HEK293T (cell line): ENCODE results near the gene FOXA1.

Source experiments
- ARNT ChIP-seq: fragments of 450-650 bp; IDR thresholded peaks from 2 replicates; pipeline ENCODE4 v1.6.1; 2017; ENCODE audit warnings: mild to moderate bottlenecking
- BHLHE40 ChIP-seq: fragments of 450-650 bp; IDR thresholded peaks from 2 replicates; pipeline ENCODE4 v1.6.1; 2016; ENCODE audit warnings: mild to moderate bottlenecking, moderate library complexity, borderline replicate concordance
- CTBP1 ChIP-seq: fragments of 450-650 bp; IDR thresholded peaks from 2 replicates; pipeline ENCODE4 v1.6.1; 2016; ENCODE audit warnings: borderline replicate concordance
- ELF4 ChIP-seq: fragments of 450-650 bp; IDR thresholded peaks from 2 replicates; pipeline ENCODE4 v1.6.1; 2017; ENCODE audit warnings: antibody characterized with exemption
- FOXA1 ChIP-seq: fragments of 450-650 bp; IDR thresholded peaks from 2 replicates; pipeline ENCODE4 v1.6.1; 2016; ENCODE audit warnings: mild to moderate bottlenecking
- FOXK2 ChIP-seq: fragments of 450-650 bp; IDR thresholded peaks from 2 replicates; pipeline ENCODE4 v1.6.1; 2016; ENCODE audit warnings: mild to moderate bottlenecking
- FOXM1 ChIP-seq: fragments of 450-650 bp; IDR thresholded peaks from 2 replicates; pipeline ENCODE4 v1.6.1; 2017; ENCODE audit warnings: mild to moderate bottlenecking, borderline replicate concordance
- HDGF ChIP-seq: fragments of 450-650 bp; IDR thresholded peaks from 2 replicates; pipeline ENCODE4 v1.6.1; 2017; ENCODE audit warnings: antibody characterized with exemption, borderline replicate concordance
- L3MBTL2 ChIP-seq: fragments of 450-650 bp; conservative IDR thresholded peaks from 2 replicates; pipeline ENCODE4 v1.6.1; 2016; ENCODE audit warnings: mild to moderate bottlenecking
- NFRKB ChIP-seq: fragments of 450-650 bp; IDR thresholded peaks from 2 replicates; pipeline ENCODE4 v1.6.1; 2016; ENCODE audit warnings: mild to moderate bottlenecking, moderate library complexity
- SP1 ChIP-seq: fragments of 450-650 bp; IDR thresholded peaks from 2 replicates; pipeline ENCODE4 v1.6.1; 2017
- SUZ12 ChIP-seq: fragments of 450-650 bp; IDR thresholded peaks from 2 replicates; pipeline ENCODE4 v1.6.1; 2016; ENCODE audit warnings: mild to moderate bottlenecking
- TARDBP ChIP-seq: fragments of 450-650 bp; IDR thresholded peaks from 2 replicates; pipeline ENCODE4 v1.6.1; 2016
- ZNF384 ChIP-seq: fragments of 450-650 bp; IDR thresholded peaks from 2 replicates; pipeline ENCODE4 v1.6.1; 2016

- TF ChIP-seq CTBP1 (no peak), FOXM1 (no peak), ARNT (no peak), HDGF (no peak), SP1 (no peak), SUZ12 (no peak), FOXA1 (no peak), TARDBP (no peak), BHLHE40 (no peak), FOXK2 (no peak), ELF4 (no peak), L3MBTL2 (no peak), NFRKB (no peak), ZNF384 (no peak)
Observed at GRCh38 chr14:37591311-37591940, 3.6 kb downstream of the FOXA1 start.
